IPS DF 6.9 (cell line): ENCODE results near the gene RXFP2.

Experiments
- DNase-seq: peaks from one replicate; pipeline ENCODE4 v3.0.0-alpha.2; 2013; ENCODE audit warnings: low read depth, low spot score
- H3K27ac ChIP-seq: one replicate; pipeline ENCODE4 v1.5.1; 2013; ENCODE audit warnings: low read length, control low read depth
- H3K27me3 ChIP-seq: 2 replicates; pipeline ENCODE4 v1.6.1; 2013; ENCODE audit warnings: mild to moderate bottlenecking, low read length; ENCODE audit not compliant: control insufficient read depth, insufficient read depth
- H3K36me3 ChIP-seq: 2 replicates; pipeline ENCODE4 v1.6.1; 2013; ENCODE audit warnings: low read length; ENCODE audit not compliant: control insufficient read depth, insufficient read depth
- H3K4me1 ChIP-seq: 2 replicates; pipeline ENCODE4 v1.6.1; 2013; ENCODE audit warnings: low read length; ENCODE audit not compliant: control insufficient read depth, insufficient read depth
- H3K4me3 ChIP-seq: 2 replicates; pipeline ENCODE4 v1.5.1; 2013; ENCODE audit warnings: mild to moderate bottlenecking, low read length
- H3K9me3 ChIP-seq: 2 replicates; pipeline ENCODE4 v1.6.1; 2013; ENCODE audit warnings: low read length, inconsistent platforms; ENCODE audit not compliant: control insufficient read depth, insufficient read depth
- WGBS: extraction: QIAGEN DNeasy Blood & Tissue Kit; methylation state at CpG from one replicate; pipeline ENCODE4 v1.1.7; 2013; ENCODE audit warnings: mixed read lengths, missing lambda C conversion rate; ENCODE audit not compliant: insufficient read length, insufficient coverage; 5-methylcytosine and 5-hydroxymethylcytosine counted together

The RXFP2 gene

DNA sequence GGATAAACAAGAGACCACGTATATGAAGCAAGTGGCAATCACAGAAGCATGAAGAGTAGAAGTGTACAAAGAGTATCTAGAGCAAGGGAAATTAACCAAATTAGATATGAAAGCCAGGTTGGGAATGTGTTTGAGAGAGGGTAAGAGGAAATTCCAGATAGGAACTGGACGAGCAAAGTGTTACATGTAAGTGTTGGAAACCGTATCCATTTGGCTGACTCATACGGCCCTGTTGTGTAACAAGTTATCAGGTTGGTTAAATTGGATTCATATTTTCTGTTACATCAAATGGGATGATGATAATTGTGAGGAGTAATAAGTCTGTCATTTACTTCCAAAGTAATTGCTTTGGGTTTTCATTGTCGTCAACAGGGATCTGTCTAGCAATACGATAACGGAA is 46.7 kb downstream of the RXFP2 start:
- WGBS: no CpG with 5 or more reads among the region's 7 CpGs
- no peak overlapping the region for H3K27ac ChIP-seq
- H3K9me3 ChIP-seq: no peaks in the 10 kb centered on the region
- H3K27me3 ChIP-seq: no peaks in the 10 kb centered on the region
- H3K4me3 ChIP-seq: no peak overlapping the region
- H3K4me1 ChIP-seq: no peaks in the 10 kb centered on the region
- no peak for DNase-seq
- no peaks in the 10 kb centered on the region for H3K36me3 ChIP-seq

DNA sequence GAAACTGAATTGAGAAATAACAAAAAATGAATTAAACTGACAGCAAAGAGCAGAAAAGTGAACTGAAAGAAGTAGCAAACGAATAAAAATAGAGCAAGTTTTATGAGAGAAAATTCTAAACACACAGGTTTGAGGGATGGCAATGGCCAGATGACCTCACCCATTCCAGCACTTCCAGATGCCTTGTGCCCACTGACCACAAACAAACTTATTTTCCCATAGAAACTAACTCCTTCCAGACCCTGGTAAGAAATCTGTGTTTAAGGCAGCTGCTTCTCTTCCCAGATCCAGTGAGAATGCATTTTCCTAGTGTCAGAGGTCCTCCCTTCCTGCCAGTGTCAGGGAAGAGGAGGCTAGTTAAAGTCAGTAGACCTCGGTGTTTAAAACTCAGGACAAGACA is 51.7 kb downstream of the RXFP2 start:
- H3K4me1 ChIP-seq: no peaks in the 10 kb centered on the region
- no peak for DNase-seq
- WGBS: no CpG with 5 or more reads among the region's 2 CpGs

DNA sequence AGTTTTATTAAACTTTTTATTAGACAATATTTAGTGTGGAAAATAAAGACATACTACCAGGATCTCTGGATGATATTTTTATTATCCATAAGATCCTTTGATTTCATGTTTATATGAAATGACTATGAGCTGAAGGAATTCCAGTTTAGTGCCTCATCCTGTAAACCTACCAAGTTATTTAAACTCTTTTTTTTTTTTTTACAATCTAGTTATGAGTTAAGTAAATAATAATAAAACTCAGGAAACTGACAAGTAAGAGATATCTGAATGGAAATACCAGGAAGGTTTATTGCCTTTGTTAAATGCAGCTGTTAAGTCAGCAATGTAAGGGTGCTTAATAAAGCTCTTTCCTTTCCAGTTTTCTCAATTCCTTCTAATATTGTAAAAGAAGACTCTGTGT is 53.9 kb downstream of the RXFP2 start:
- no peak overlapping the region for H3K4me3 ChIP-seq
- no peaks in the 10 kb centered on the region for H3K27me3 ChIP-seq
- no peak overlapping the region for H3K27ac ChIP-seq
- no peaks in the 10 kb centered on the region for H3K36me3 ChIP-seq
- H3K4me1 ChIP-seq: no peaks in the 10 kb centered on the region
- no peak for DNase-seq
- no peaks in the 10 kb centered on the region for H3K9me3 ChIP-seq

More for the DNA sequence above, 51.7 kb downstream of the RXFP2 start:
- Histone ChIP-seq H3K4me3 (no peak overlapping the region), H3K27me3 (no peaks in the 10 kb centered on the region), H3K36me3 (no peaks in the 10 kb centered on the region), H3K9me3 (no peaks in the 10 kb centered on the region), H3K27ac (no peak overlapping the region)

DNA sequence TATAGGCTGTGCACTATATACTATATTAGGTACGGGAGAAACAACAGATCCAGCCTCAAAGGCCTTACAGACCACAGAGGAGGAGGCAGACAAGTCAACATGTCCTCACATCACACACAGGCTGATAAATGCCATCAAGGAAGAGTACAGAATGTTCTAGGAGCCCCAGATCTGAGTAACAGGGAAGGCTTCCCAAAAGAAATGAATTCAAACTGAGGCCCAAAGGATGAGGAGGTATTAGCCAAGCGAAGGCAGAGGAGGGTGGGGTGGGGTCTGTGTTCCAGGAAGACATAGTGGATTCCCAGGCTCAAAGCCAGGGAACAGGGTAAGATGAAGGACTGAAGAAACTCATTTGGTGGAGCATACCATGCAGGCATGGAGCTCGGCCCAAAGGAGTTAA is 55.1 kb downstream of the RXFP2 start:
- no peak for DNase-seq
- WGBS: no CpG with 5 or more reads among the region's 3 CpGs
- Histone ChIP-seq H3K4me3 (no peak overlapping the region), H3K36me3 (no peaks in the 10 kb centered on the region), H3K27ac (no peak overlapping the region), H3K9me3 (no peaks in the 10 kb centered on the region), H3K4me1 (no peaks in the 10 kb centered on the region), H3K27me3 (no peaks in the 10 kb centered on the region)

DNA sequence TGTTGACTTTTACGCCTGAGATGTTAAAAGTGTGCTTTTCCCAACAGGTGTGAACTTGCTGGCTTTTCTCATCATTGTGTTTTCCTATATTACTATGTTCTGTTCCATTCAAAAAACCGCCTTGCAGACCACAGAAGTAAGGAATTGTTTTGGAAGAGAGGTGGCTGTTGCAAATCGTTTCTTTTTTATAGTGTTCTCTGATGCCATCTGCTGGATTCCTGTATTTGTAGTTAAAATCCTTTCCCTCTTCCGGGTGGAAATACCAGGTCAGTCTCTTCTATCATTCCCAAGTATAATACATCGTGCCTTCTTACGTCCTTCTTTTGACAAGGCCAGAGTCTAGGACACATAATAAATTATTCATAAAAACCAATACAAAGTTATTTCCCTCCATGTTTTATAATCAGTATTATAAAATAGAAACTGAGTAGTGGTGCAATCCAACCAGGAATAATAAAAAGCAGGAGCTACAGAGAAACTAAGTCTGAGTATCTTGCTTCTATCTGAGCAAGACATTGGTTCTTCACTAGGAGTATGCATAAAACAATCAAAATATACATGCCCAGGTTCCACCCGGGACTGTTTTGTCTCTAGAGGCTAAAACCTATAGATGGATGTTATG is 57.9 kb downstream of the RXFP2 start:
- Histone ChIP-seq H3K4me1 (no peaks in the 10 kb centered on the region), H3K4me3 (no peak overlapping the region), H3K27ac (no peak overlapping the region), H3K36me3 (no peaks in the 10 kb centered on the region), H3K9me3 (no peaks in the 10 kb centered on the region), H3K27me3 (no peaks in the 10 kb centered on the region)
- WGBS: no CpG with 5 or more reads among the region's 7 CpGs
- DNase-seq: no peak

DNA sequence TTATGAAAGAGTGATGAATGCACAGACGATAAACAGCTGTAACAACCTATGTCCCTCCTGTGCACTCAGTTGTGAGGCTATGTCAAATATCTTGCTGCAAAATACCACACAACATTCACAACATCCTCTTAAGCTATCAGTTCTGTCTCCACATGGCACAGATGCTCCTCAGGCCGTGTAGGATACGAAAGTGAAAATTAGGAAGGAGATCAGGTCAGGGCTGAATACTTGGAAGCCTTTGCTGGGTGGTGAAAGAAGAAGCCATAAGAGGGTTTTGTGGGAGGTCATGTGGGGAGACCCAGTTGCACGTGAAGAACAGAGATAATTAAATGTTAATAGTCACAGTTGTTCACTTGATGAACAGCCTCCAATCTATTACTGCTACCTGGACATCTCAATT is 58.9 kb downstream of the RXFP2 start:
- no peak overlapping the region for H3K27ac ChIP-seq
- DNase-seq: no peak

DNA sequence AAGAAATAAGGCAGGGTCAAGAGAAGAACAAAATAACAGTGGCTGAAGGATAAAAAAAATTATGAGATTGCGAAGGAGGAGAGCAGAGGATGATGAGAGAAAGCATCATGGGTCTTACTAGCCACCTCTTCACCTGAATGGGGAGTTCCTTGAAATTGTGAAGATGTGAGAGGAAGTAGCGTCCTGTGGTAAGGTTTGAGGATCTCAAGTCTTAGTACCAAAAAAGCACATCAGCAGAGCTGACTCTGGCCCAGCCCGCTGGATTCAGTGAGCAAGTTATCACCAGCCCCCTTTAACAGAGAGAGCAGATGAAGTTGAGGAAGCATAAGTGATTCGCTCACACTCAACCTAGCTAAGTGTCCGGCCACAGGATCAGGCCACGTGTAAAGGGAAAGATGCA is 61.8 kb downstream of the RXFP2 start:
- no peak for DNase-seq
- WGBS: 100% methylated on average over 1 of the region's 6 CpGs
- H3K9me3 ChIP-seq: no peaks in the 10 kb centered on the region
- H3K36me3 ChIP-seq: no peaks in the 10 kb centered on the region
- no peaks in the 10 kb centered on the region for H3K4me1 ChIP-seq
- no peak overlapping the region for H3K27ac ChIP-seq
- no peaks in the 10 kb centered on the region for H3K27me3 ChIP-seq
- no peak overlapping the region for H3K4me3 ChIP-seq

More for the DNA sequence above, 58.9 kb downstream of the RXFP2 start:
- no peaks in the 10 kb centered on the region for H3K4me1 ChIP-seq
- no peaks in the 10 kb centered on the region for H3K27me3 ChIP-seq
- H3K36me3 ChIP-seq: no peaks in the 10 kb centered on the region
- no CpG with 5 or more reads among the region's 4 CpGs for WGBS
- no peaks in the 10 kb centered on the region for H3K9me3 ChIP-seq
- no peak overlapping the region for H3K4me3 ChIP-seq

DNA sequence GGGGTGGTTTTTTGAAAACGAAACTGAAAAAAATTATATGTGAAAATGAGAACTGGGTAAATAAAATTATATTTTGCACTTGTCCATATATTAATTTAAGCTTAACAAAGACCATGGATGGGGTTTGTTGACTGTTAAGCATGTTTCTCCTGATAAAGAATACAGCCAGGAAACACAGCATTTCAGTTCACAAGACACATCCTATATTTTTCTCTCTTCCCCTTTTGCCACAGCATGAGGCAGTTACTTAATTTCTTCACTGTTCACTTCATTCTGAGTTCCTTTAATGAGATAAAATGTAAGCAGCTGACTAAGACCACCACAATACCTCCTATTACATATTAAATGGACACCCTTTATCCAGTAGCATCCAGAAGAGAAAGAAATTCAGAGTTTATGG is 64.0 kb downstream of the RXFP2 start:
- no peak for DNase-seq
- no peak overlapping the region for H3K27ac ChIP-seq
- no peaks in the 10 kb centered on the region for H3K4me1 ChIP-seq
- no peak overlapping the region for H3K4me3 ChIP-seq
- no CpG with 5 or more reads among the region's 1 CpG for WGBS
- no peaks in the 10 kb centered on the region for H3K36me3 ChIP-seq
- no peaks in the 10 kb centered on the region for H3K27me3 ChIP-seq
- H3K9me3 ChIP-seq: no peaks in the 10 kb centered on the region

DNA sequence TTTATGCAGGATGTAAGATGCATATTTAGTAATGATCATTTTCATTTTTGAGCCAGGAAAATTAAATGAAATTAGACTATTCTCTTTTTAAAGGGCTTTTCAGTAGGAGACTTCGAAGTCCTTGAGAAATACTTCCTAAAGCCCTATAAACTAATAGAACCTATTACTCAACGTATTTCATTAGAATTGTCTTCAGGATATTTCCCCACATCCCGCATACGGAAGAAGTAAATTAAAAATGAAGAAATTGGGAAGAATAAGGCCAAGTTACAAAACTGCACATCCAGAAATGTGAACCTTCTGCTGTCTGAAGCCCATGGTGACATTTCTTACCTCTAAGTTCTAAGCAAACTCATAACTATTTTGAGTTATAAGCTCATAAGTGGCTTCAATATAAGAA is 66.5 kb downstream of the RXFP2 start:
- Histone ChIP-seq H3K27me3 (no peaks in the 10 kb centered on the region), H3K9me3 (0 out of 2 replicates have a peak, but pooled peaks cover 1% of the 10 kb centered on the region), H3K27ac (no peak overlapping the region), H3K36me3 (no peaks in the 10 kb centered on the region), H3K4me1 (no peaks in the 10 kb centered on the region), H3K4me3 (no peak overlapping the region)
- WGBS: no CpG with 5 or more reads among the region's 4 CpGs
- no peak for DNase-seq

DNA sequence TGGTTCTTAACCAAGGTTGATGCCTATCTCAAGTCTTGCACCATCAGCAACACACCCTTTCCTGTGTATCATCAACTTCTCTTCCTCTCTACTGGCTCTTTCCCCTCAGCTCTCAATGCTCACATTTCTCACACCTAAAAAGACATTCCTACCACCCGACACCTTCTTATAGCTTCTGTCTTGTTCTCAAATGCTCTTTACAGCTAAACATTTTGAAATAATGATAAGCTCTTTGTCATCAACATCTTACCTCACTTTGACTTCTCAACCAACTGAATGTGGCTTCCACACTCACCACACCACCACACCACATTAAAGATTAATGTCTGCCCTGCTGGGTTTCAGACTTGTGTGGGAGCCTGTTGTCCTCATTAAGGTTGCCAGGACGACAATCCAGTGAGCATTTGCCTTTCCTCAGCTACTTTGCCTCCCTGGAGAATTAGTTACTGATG is 67.8 kb downstream of the RXFP2 start:
- DNase-seq: no peak
- 0 out of 2 replicates have a peak, but pooled peaks cover 1% of the 10 kb centered on the region for H3K9me3 ChIP-seq
- H3K4me3 ChIP-seq: no peak overlapping the region
- no CpG with 5 or more reads among the region's 2 CpGs for WGBS
- no peaks in the 10 kb centered on the region for H3K36me3 ChIP-seq
- H3K4me1 ChIP-seq: no peaks in the 10 kb centered on the region
- no peak overlapping the region for H3K27ac ChIP-seq
- H3K27me3 ChIP-seq: no peaks in the 10 kb centered on the region

DNA sequence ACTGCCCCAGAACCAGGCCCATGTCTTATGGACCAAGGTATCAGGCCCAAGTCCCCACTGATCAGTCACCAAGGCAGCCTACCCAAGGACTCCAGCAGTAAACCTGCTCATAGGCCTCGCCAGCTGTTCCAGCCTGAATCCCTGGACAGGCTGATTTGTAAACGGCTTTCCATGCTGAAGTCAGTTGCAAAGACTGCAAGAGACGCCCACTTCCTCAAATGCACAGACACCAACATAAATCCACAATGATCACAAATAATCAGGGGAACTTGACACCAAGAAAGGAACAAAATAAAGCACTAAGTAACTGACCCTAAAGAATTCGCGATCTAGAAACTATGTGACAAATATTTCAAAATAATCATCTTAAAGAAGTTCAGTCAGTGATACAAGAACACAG is 75.2 kb downstream of the RXFP2 start:
- H3K27ac ChIP-seq: no peak overlapping the region
- no CpG with 5 or more reads among the region's 5 CpGs for WGBS

More for the DNA sequence above, 75.2 kb downstream of the RXFP2 start:
- H3K4me1 ChIP-seq: no peaks in the 10 kb centered on the region
- no peaks in the 10 kb centered on the region for H3K27me3 ChIP-seq
- H3K36me3 ChIP-seq: no peaks in the 10 kb centered on the region
- no peak overlapping the region for H3K4me3 ChIP-seq
- H3K9me3 ChIP-seq: 0 out of 2 replicates have a peak, but pooled peaks cover 1% of the 10 kb centered on the region
- DNase-seq: no peak
